ENCODE results near the gene CMIP. TPM values are rescaled to one million over a fixed set of nuclear protein-coding genes. Genes with fewer than 3 reads are reported as not detected.

CMIP gene
- total RNA-seq, 1 experiment from 2014 or later = 63.7 TPM

DNA sequence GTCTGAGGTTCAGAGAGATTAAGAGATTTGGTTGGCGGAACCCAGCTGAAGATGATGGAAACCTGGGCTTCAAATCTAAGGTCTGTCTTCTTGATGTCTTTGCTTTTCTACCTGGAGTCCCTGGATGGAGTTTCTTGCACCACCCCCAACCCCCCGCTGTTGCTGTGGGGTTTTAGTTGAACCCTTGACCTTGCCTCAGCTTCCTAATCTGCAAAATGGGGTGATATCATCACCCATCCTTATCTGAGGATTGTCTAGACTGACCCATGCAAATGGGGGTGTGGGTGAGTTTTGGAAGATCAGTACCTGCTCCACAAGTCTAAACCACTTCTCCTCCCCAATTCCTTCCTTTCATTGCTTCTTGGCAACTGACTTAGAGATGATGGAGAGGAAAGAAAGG is 9.0 kb upstream of the CMIP start:
- TF ChIP-seq, protein P1, sequence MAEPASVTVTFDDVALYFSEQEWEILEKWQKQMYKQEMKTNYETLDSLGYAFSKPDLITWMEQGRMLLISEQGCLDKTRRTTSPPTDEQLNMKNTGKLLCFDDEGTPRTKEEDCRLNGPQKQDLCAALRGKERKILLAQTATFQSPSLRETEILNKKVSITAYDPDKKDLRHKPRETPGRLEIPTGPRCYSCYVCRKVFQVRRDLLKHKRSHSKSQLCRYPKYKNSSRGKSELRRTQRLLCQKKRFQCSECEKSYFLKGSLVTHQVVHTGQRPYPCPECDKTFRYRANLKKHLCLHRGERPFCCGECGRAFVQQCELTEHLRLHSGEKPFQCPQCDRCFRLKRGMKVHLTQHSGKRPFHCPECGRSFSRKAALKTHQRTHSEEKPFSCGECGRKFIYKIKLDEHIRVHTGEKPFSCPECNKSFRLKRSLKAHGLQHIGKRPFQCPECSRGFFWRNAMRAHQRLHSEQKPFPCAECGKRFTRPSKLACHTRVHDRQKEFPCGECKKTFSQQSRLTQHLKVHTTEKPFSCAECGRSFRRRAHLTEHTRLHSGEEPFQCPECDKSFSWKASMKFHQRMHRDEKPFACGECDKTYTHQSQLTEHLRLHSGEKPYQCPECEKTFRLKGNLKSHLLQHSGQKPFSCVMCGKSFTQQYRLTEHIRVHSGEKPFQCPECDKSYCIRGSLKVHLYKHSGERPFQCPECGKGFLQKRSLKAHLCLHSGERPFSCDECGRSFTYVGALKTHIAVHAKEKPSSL (CRISPR knock-in tag; conservative IDR thresholded peaks at IDR 0.05) = no peak
- TF ChIP-seq JUN (CRISPR knock-in tag; IDR thresholded peaks at IDR 0.05) = no peak
- TF ChIP-seq, protein P2, sequence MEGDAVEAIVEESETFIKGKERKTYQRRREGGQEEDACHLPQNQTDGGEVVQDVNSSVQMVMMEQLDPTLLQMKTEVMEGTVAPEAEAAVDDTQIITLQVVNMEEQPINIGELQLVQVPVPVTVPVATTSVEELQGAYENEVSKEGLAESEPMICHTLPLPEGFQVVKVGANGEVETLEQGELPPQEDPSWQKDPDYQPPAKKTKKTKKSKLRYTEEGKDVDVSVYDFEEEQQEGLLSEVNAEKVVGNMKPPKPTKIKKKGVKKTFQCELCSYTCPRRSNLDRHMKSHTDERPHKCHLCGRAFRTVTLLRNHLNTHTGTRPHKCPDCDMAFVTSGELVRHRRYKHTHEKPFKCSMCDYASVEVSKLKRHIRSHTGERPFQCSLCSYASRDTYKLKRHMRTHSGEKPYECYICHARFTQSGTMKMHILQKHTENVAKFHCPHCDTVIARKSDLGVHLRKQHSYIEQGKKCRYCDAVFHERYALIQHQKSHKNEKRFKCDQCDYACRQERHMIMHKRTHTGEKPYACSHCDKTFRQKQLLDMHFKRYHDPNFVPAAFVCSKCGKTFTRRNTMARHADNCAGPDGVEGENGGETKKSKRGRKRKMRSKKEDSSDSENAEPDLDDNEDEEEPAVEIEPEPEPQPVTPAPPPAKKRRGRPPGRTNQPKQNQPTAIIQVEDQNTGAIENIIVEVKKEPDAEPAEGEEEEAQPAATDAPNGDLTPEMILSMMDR (IDR thresholded peaks at IDR 0.05) = no peak
- TF ChIP-seq, protein P3, sequence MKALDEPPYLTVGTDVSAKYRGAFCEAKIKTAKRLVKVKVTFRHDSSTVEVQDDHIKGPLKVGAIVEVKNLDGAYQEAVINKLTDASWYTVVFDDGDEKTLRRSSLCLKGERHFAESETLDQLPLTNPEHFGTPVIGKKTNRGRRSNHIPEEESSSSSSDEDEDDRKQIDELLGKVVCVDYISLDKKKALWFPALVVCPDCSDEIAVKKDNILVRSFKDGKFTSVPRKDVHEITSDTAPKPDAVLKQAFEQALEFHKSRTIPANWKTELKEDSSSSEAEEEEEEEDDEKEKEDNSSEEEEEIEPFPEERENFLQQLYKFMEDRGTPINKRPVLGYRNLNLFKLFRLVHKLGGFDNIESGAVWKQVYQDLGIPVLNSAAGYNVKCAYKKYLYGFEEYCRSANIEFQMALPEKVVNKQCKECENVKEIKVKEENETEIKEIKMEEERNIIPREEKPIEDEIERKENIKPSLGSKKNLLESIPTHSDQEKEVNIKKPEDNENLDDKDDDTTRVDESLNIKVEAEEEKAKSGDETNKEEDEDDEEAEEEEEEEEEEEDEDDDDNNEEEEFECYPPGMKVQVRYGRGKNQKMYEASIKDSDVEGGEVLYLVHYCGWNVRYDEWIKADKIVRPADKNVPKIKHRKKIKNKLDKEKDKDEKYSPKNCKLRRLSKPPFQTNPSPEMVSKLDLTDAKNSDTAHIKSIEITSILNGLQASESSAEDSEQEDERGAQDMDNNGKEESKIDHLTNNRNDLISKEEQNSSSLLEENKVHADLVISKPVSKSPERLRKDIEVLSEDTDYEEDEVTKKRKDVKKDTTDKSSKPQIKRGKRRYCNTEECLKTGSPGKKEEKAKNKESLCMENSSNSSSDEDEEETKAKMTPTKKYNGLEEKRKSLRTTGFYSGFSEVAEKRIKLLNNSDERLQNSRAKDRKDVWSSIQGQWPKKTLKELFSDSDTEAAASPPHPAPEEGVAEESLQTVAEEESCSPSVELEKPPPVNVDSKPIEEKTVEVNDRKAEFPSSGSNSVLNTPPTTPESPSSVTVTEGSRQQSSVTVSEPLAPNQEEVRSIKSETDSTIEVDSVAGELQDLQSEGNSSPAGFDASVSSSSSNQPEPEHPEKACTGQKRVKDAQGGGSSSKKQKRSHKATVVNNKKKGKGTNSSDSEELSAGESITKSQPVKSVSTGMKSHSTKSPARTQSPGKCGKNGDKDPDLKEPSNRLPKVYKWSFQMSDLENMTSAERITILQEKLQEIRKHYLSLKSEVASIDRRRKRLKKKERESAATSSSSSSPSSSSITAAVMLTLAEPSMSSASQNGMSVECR (CRISPR knock-in tag; IDR thresholded peaks at IDR 0.05; ENCODE audit: borderline replicate concordance) = no peak
- TF ChIP-seq, protein P4, sequence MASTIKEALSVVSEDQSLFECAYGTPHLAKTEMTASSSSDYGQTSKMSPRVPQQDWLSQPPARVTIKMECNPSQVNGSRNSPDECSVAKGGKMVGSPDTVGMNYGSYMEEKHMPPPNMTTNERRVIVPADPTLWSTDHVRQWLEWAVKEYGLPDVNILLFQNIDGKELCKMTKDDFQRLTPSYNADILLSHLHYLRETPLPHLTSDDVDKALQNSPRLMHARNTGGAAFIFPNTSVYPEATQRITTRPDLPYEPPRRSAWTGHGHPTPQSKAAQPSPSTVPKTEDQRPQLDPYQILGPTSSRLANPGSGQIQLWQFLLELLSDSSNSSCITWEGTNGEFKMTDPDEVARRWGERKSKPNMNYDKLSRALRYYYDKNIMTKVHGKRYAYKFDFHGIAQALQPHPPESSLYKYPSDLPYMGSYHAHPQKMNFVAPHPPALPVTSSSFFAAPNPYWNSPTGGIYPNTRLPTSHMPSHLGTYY (CRISPR knock-in tag; IDR thresholded peaks at IDR 0.05) = no peak
- no peaks in the 10 kb centered on the region for H3K9me3 Mint-ChIP-seq
- DNase-seq (ENCODE audit: low spot score) = no peak
- no peak for ATAC-seq
- ChIA-PET POLR2A (no interaction called here), CTCF (interaction anchor here (0.7 kb wide), 1 partner anchor 31 kb away, joined by 3 read pairs; no protein-coding TSS in a partner anchor)
- no peak overlapping the region for H3K27ac Mint-ChIP-seq
- no peak overlapping the region for H3K4me3 Mint-ChIP-seq
- no peaks in the 10 kb centered on the region for H3K36me3 Mint-ChIP-seq
- H3K27me3 Mint-ChIP-seq (ENCODE audit: low read depth) = no peaks in the 10 kb centered on the region
- H3K4me1 Mint-ChIP-seq = peaks cover 12% of the 10 kb centered on the region

DNA sequence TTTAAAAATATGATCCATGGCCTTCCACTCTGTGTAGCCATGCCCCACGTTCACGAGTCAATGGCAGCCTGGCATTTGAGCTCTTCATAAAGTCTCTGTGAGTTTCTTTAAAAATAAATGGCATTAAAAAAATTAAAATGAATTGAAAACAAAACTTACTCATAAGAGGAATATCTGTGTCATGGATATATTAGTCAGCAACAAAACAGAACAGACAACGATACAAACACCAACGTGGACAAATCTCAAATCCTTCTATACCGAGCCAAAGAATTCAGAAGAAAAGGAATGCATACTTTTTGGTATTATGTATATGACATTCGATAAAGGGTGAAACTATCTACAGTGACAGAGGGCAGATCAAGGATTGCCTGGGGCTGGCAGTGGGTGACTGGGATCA is 8.2 kb upstream of the CMIP start:
- TF ChIP-seq, protein P5, sequence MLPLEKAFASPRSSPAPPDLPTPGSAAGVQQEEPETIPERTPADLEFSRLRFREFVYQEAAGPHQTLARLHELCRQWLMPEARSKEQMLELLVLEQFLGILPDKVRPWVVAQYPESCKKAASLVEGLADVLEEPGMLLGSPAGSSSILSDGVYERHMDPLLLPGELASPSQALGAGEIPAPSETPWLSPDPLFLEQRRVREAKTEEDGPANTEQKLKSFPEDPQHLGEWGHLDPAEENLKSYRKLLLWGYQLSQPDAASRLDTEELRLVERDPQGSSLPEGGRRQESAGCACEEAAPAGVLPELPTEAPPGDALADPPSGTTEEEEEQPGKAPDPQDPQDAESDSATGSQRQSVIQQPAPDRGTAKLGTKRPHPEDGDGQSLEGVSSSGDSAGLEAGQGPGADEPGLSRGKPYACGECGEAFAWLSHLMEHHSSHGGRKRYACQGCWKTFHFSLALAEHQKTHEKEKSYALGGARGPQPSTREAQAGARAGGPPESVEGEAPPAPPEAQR (CRISPR knock-in tag; IDR thresholded peaks at IDR 0.05) = no peak
- TF ChIP-seq, protein P6, sequence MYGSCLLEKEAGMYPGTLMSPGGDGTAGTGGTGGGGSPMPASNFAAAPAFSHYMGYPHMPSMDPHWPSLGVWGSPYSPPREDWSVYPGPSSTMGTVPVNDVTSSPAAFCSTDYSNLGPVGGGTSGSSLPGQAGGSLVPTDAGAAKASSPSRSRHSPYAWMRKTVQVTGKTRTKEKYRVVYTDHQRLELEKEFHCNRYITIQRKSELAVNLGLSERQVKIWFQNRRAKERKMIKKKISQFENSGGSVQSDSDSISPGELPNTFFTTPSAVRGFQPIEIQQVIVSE (CRISPR knock-in tag; IDR thresholded peaks at IDR 0.05; ENCODE audit: borderline replicate concordance) = no peak
- TF ChIP-seq JUN (CRISPR knock-in tag; IDR thresholded peaks at IDR 0.05) (no peak), MXD4 (CRISPR knock-in tag; IDR thresholded peaks at IDR 0.05; ENCODE audit: borderline replicate concordance) (no peak), JAZF1 (CRISPR knock-in tag; IDR thresholded peaks at IDR 0.05) (no peak)
- TF ChIP-seq, protein P7, sequence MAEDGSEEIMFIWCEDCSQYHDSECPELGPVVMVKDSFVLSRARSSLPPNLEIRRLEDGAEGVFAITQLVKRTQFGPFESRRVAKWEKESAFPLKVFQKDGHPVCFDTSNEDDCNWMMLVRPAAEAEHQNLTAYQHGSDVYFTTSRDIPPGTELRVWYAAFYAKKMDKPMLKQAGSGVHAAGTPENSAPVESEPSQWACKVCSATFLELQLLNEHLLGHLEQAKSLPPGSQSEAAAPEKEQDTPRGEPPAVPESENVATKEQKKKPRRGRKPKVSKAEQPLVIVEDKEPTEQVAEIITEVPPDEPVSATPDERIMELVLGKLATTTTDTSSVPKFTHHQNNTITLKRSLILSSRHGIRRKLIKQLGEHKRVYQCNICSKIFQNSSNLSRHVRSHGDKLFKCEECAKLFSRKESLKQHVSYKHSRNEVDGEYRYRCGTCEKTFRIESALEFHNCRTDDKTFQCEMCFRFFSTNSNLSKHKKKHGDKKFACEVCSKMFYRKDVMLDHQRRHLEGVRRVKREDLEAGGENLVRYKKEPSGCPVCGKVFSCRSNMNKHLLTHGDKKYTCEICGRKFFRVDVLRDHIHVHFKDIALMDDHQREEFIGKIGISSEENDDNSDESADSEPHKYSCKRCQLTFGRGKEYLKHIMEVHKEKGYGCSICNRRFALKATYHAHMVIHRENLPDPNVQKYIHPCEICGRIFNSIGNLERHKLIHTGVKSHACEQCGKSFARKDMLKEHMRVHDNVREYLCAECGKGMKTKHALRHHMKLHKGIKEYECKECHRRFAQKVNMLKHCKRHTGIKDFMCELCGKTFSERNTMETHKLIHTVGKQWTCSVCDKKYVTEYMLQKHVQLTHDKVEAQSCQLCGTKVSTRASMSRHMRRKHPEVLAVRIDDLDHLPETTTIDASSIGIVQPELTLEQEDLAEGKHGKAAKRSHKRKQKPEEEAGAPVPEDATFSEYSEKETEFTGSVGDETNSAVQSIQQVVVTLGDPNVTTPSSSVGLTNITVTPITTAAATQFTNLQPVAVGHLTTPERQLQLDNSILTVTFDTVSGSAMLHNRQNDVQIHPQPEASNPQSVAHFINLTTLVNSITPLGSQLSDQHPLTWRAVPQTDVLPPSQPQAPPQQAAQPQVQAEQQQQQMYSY (CRISPR knock-in tag; IDR thresholded peaks at IDR 0.05) = no peak
- Mint-ChIP-seq H3K4me3 (no peak overlapping the region), H3K9me3 (no peaks in the 10 kb centered on the region), H3K4me1 (peaks cover 12% of the 10 kb centered on the region), H3K27me3 (ENCODE audit: low read depth) (peaks cover 4% of the 10 kb centered on the region), H3K27ac (no peak overlapping the region), H3K36me3 (no peaks in the 10 kb centered on the region)
- CTCF ChIA-PET = no interaction called here
- POLR2A ChIA-PET = no interaction called here
- no peak for DNase-seq (ENCODE audit: low spot score)
- no peak for ATAC-seq

All from WTC11 (cell line).